PC-9 (cell line): ENCODE results near the gene CCDC9B. TPM values are rescaled to one million over a fixed set of nuclear protein-coding genes. Genes with fewer than 3 reads are reported as not detected.

Experiments
- BruUV-seq: library from RNA; stranded (reverse); fragments of 400-500 nt; replicated peaks from 2 replicates; lab custom pipeline; 2021; lab: Mats Ljungman, UMichigan
- CTCF ChIA-PET: fragments of 300-600 bp; sonication (Branson Sonifier 250); formaldehyde crosslinking; loops from one replicate; lab custom pipeline; 2022; ENCODE audit warnings: antibody characterized with exemption; lab: Charles Lee
- POLR2A ChIA-PET: fragments of 300-600 bp; sonication (Branson Sonifier 250); formaldehyde crosslinking; loops from one replicate; lab custom pipeline; 2022; ENCODE audit warnings: antibody characterized with exemption; ENCODE audit not compliant: unreplicated experiment; lab: Charles Lee
- DNase-seq, 2 experiments: peaks; one replicate each; pipeline versions ENCODE4 v3.0.0 to v3.0.0-alpha.2; 2015 to 2022; ENCODE audit warnings: mixed read lengths in 1 of 2
- H2AFZ ChIP-seq: fragments of 200-600 bp; sonication (generic); 2 replicates; pipeline ENCODE4 v1.8.1; 2017; ENCODE audit warnings: antibody characterized with exemption
- H3F3A ChIP-seq: fragments of 200-600 bp; sonication (generic); 2 replicates; pipeline ENCODE4 v1.8.1; 2017; ENCODE audit warnings: antibody characterized with exemption, mild to moderate bottlenecking, low read depth; ENCODE audit not compliant: insufficient read depth
- H3K27ac ChIP-seq: fragments of 200-600 bp; sonication (generic); 2 replicates; pipeline ENCODE4 v1.6.1; 2016; ENCODE audit warnings: mixed run types
- H3K27me3 ChIP-seq: fragments of 200-600 bp; sonication (generic); 2 replicates; pipeline ENCODE4 v1.6.1; 2016; ENCODE audit warnings: low read depth, mixed run types; ENCODE audit not compliant: insufficient read depth
- H3K36me3 ChIP-seq: fragments of 200-600 bp; sonication (generic); 2 replicates; pipeline ENCODE4 v1.6.1; 2016; ENCODE audit warnings: low read depth, mixed run types
- H3K4me1 ChIP-seq: fragments of 200-600 bp; sonication (generic); replicated peaks from 2 replicates; pipeline ENCODE4 v1.6.1; 2016; ENCODE audit warnings: mixed run types; ENCODE audit not compliant: insufficient read depth
- H3K4me2 ChIP-seq: fragments of 200-600 bp; sonication (generic); 2 replicates; pipeline ENCODE4 v1.6.1; 2017; ENCODE audit warnings: mixed run types
- H3K4me3 ChIP-seq: fragments of 200-600 bp; sonication (generic); 2 replicates; pipeline ENCODE4 v1.6.1; 2016; ENCODE audit warnings: mixed run types
- H3K79me2 ChIP-seq: fragments of 200-600 bp; sonication (generic); 2 replicates; pipeline ENCODE4 v1.6.1; 2017; ENCODE audit warnings: low read depth, mixed run types
- H3K9me2 ChIP-seq: fragments of 200-600 bp; sonication (generic); 2 replicates; pipeline ENCODE4 v1.8.1; 2017; ENCODE audit warnings: mild to moderate bottlenecking; ENCODE audit not compliant: insufficient read depth
- H3K9me3 ChIP-seq: fragments of 200-600 bp; sonication (generic); 2 replicates; pipeline ENCODE4 v1.8.1; 2016; ENCODE audit warnings: low read depth; ENCODE audit not compliant: insufficient read depth
- H4K20me1 ChIP-seq: fragments of 200-600 bp; sonication (generic); 2 replicates; pipeline ENCODE4 v1.8.1; 2017; ENCODE audit not compliant: insufficient read depth
- CTCF ChIP-seq: fragments of 200-600 bp; sonication (generic); conservative IDR thresholded peaks from 2 replicates; pipeline ENCODE4 v1.6.1; 2017; ENCODE audit warnings: mixed run types, antibody characterized with exemption, mild to moderate bottlenecking, moderate library complexity
- EZH2 ChIP-seq: fragments of 200-600 bp; sonication (generic); IDR thresholded peaks from 2 replicates; pipeline ENCODE4 v1.8.0; 2017; ENCODE audit warnings: antibody characterized with exemption, low read depth
- intact Hi-C: fragments of 100-400 bp; cut with micrococcal nuclease; formaldehyde crosslinking; loops from one replicate; pipeline ENCODE4 v1.10.0; 2022; ENCODE audit not compliant: unreplicated experiment
- total RNA-seq: library from RNA; stranded (reverse); gene quantifications from 2 replicates; pipeline ENCODE4 v1.2.3, GENCODE V29; 2021

The CCDC9B gene
- total RNA-seq, 1 experiment from 2014 or later, result 141 TPM

- ChIA-PET CTCF (no interaction called here), POLR2A (interaction anchor here (0.6 kb wide), 1 partner anchor 24 kb away, joined by 6 read pairs; no protein-coding TSS in a partner anchor)
- no peak for DNase-seq
- Histone ChIP-seq H3F3A (peaks cover 5% of the 10 kb centered on the region), H3K27me3 (no peaks in the 10 kb centered on the region), H4K20me1 (no peaks in the 10 kb centered on the region), H3K9me3 (no peaks in the 10 kb centered on the region), H3K36me3 (no peaks in the 10 kb centered on the region), H2AFZ (no peak overlapping the region), H3K27ac (no peak overlapping the region), H3K79me2 (no peaks in the 10 kb centered on the region), H3K4me2 (no peak overlapping the region), H3K4me1 (peaks cover 9% of the 10 kb centered on the region), H3K4me3 (no peak overlapping the region), H3K9me2 (no peaks in the 10 kb centered on the region)
- BruUV-seq, result no TSS peak
- intact Hi-C loops, result no loop called here
- no peak for TF ChIP-seq CTCF
- TF ChIP-seq EZH2, result no peak
These were observed 25.9 kb downstream of the CCDC9B start for GRCh38 chr15:40314723-40315276.

- no peaks in the 10 kb centered on the region for H3K79me2 ChIP-seq
These were observed 27.0 kb downstream of the CCDC9B start for GRCh38 chr15:40313531-40314398.

More at GRCh38 chr15:40313531-40314398, 27.0 kb downstream of the CCDC9B start:
- Histone ChIP-seq H3K4me2 (peak overlapping the region; percentile 50; the same call in 1 of the 2 replicates), H3K4me3 (no peak overlapping the region), H2AFZ (no peak overlapping the region), H3K9me2 (no peaks in the 10 kb centered on the region), H3K27me3 (no peaks in the 10 kb centered on the region), H3K27ac (no peak overlapping the region), H3K9me3 (no peaks in the 10 kb centered on the region), H3F3A (peaks cover 5% of the 10 kb centered on the region), H3K4me1 (peaks cover 9% of the 10 kb centered on the region), H4K20me1 (no peaks in the 10 kb centered on the region), H3K36me3 (no peaks in the 10 kb centered on the region)
- TF ChIP-seq EZH2, result no peak
- TF ChIP-seq CTCF, result no peak
- DNase-seq, result peak; percentile 42 to 53
- BruUV-seq, result no TSS peak
- intact Hi-C loops, result no loop called here
- CTCF ChIA-PET, result interaction anchor here (0.6 to 1.3 kb wide), 5 partner anchors 9 to 258 kb away, joined by 3 to 6 read pairs (median 5); partner anchors contain the start of gene INAFM2
- POLR2A ChIA-PET, result interaction anchor here (0.5 to 0.7 kb wide), 3 partner anchors 28 to 195 kb away, joined by 3 to 4 read pairs (median 4); no protein-coding TSS in a partner anchor
